NCI-H1417 treated with DMSO at 0.1 percent for 48 hours (cell line): ENCODE data around the gene LEUTX.
"Not testable (repeated sequence)": the region's sequence is repeated elsewhere in the genome, so short reads cannot be mapped to it uniquely, and the experiment has no call there.

Experiments
- DNase-seq: peaks from one replicate; lab custom pipeline; 2025; lab: John Stamatoyannopoulos, UW

The LEUTX gene

GRCh38 chr19:39780894-39781293 is 2.2 kb downstream of the LEUTX start:
- DNase-seq = no peak

GRCh38 chr19:39788244-39788643 is 9.6 kb downstream of the LEUTX start:
- no peak for DNase-seq

- no peak for DNase-seq
These were observed 14.4 kb downstream of the LEUTX start for GRCh38 chr19:39792999-39793546.

GRCh38 chr19:39795001-39795400 is 16.3 kb downstream of the LEUTX start:
- no peak for DNase-seq

GRCh38 chr19:39796000-39796498 is 17.4 kb downstream of the LEUTX start:
- no peak for DNase-seq

GRCh38 chr19:39797083-39797482 is 18.4 kb downstream of the LEUTX start:
- DNase-seq = no peak

GRCh38 chr19:39802958-39803357 is 24.3 kb downstream of the LEUTX start:
- no peak for DNase-seq

GRCh38 chr19:39805104-39805503 is 26.4 kb downstream of the LEUTX start:
- DNase-seq = no peak

GRCh38 chr19:39807846-39808364 is 29.3 kb downstream of the LEUTX start:
- DNase-seq = no peak

- not testable (repeated sequence) for DNase-seq
These were observed 30.0 kb downstream of the LEUTX start for GRCh38 chr19:39808688-39809087.

- no peak for DNase-seq
These were observed 30.7 kb downstream of the LEUTX start for GRCh38 chr19:39809368-39809767.

- no peak for DNase-seq
These were observed 31.8 kb downstream of the LEUTX start for GRCh38 chr19:39810424-39810823.

GRCh38 chr19:39811064-39811463 is 32.4 kb downstream of the LEUTX start:
- no peak for DNase-seq

- DNase-seq = no peak
These were observed 34.8 kb downstream of the LEUTX start for GRCh38 chr19:39813264-39813993.

- not testable (repeated sequence) for DNase-seq
These were observed 35.5 kb downstream of the LEUTX start for GRCh38 chr19:39814111-39814510.

- no peak for DNase-seq
These were observed 35.9 kb downstream of the LEUTX start for GRCh38 chr19:39814595-39814994.

- no peak for DNase-seq
These were observed 37.8 kb downstream of the LEUTX start for GRCh38 chr19:39816287-39817048.

GRCh38 chr19:39817888-39818561 is 39.4 kb downstream of the LEUTX start:
- DNase-seq = no peak

GRCh38 chr19:39818626-39819097 is 40.0 kb downstream of the LEUTX start:
- no peak for DNase-seq

- DNase-seq = no peak
These were observed 41.1 kb downstream of the LEUTX start for GRCh38 chr19:39819786-39820185.

GRCh38 chr19:39820696-39821095 is 42.0 kb downstream of the LEUTX start:
- no peak for DNase-seq

GRCh38 chr19:39823686-39824085 is 45.0 kb downstream of the LEUTX start:
- no peak for DNase-seq
